ENCODE results near the gene ATPAF2.

- TF ChIP-seq, protein P1, sequence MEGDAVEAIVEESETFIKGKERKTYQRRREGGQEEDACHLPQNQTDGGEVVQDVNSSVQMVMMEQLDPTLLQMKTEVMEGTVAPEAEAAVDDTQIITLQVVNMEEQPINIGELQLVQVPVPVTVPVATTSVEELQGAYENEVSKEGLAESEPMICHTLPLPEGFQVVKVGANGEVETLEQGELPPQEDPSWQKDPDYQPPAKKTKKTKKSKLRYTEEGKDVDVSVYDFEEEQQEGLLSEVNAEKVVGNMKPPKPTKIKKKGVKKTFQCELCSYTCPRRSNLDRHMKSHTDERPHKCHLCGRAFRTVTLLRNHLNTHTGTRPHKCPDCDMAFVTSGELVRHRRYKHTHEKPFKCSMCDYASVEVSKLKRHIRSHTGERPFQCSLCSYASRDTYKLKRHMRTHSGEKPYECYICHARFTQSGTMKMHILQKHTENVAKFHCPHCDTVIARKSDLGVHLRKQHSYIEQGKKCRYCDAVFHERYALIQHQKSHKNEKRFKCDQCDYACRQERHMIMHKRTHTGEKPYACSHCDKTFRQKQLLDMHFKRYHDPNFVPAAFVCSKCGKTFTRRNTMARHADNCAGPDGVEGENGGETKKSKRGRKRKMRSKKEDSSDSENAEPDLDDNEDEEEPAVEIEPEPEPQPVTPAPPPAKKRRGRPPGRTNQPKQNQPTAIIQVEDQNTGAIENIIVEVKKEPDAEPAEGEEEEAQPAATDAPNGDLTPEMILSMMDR (IDR thresholded peaks at IDR 0.05): peak; percentile 14; the same call in 1 of the 2 replicates
- no peak for TF ChIP-seq ZFX (IDR thresholded peaks at IDR 0.05; ENCODE audit: borderline replicate concordance)
Observed at GRCh38 chr17:18038861-18039534, at the start of gene ATPAF2, which contains the start of gene GID4.
